GM12878 (cell line): ENCODE data around the gene NIBAN1. TPM values are rescaled to one million over a fixed set of nuclear protein-coding genes. Genes with fewer than 3 reads are reported as not detected.
A peak's percentile ranks its signal among the peaks of the same experiment; 100 is the strongest.

Experiments used
- ATAC-seq: fragments of 200-7000 bp; cut with Tn5 transposase; 3 replicates; pipeline ENCODE4 v1.9.1; 2020; ENCODE audit warnings: mild to moderate bottlenecking, moderate library complexity
- BruUV-seq: library from RNA; stranded (reverse); fragments of 400-500 nt; replicated peaks from 2 replicates; lab custom pipeline; 2021; lab: Mats Ljungman, UMichigan
- CTCF ChIA-PET: fragments of 300-600 bp; sonication (Branson Sonifier 250); formaldehyde crosslinking; extraction: SDS; loops from one replicate; lab custom pipeline; 2021; ENCODE audit warnings: inconsistent platforms; lab: Yijun Ruan, JAX
- POLR2A ChIA-PET: fragments of 350-600 bp; formaldehyde crosslinking; extraction: SDS; loops from one replicate; lab custom pipeline; 2021; ENCODE audit warnings: inconsistent platforms; lab: Charles Lee
- RAD21 ChIA-PET: fragments of 300-600 bp; sonication (Branson Sonifier 250); formaldehyde crosslinking; loops from one replicate; lab custom pipeline; 2023; ENCODE audit warnings: antibody characterized with exemption; ENCODE audit not compliant: unreplicated experiment; lab: Charles Lee
- SMC1A ChIA-PET: fragments of 300-600 bp; sonication (Branson Sonifier 250); formaldehyde crosslinking; loops from one replicate; lab custom pipeline; 2023; ENCODE audit not compliant: unreplicated experiment, uncharacterized antibody; lab: Charles Lee
- DNase-seq: peaks from one replicate; pipeline ENCODE4 v3.0.0-alpha.2; 2011; ENCODE audit warnings: low read depth, low spot score
- FAIRE-seq: peaks from 3 replicates; lab custom pipeline; 2011; peaks lifted over from hg19 to GRCh38; lab: Jason Lieb, UNC
- H2AFZ ChIP-seq: 2 replicates; pipeline ENCODE4 v1.6.0; 2011; ENCODE audit warnings: low read depth, low read length, control low read depth; ENCODE audit not compliant: control insufficient read depth
- H3K27ac ChIP-seq: 2 replicates; pipeline ENCODE4 v1.5.1; 2011; ENCODE audit warnings: control low read depth; ENCODE audit not compliant: control insufficient read depth, insufficient read depth
- H3K27me3 ChIP-seq, 2 experiments: replicated peaks in 1 of 2; 2 replicates each; pipeline versions ENCODE4 v1.6.0 to v1.6.1; 2011; ENCODE audit warnings: low read length in 1 of 2; ENCODE audit not compliant: control insufficient read depth in 2 of 2, insufficient read depth in 2 of 2
- H3K36me3 ChIP-seq, 2 experiments: 2 replicates each; pipeline ENCODE4 v1.5.1; 2011; ENCODE audit warnings: low read length in 1 of 2; ENCODE audit not compliant: control insufficient read depth in 2 of 2, insufficient read depth in 2 of 2
- H3K4me1 ChIP-seq: 2 replicates; pipeline ENCODE4 v1.6.1; 2011; ENCODE audit warnings: mild to moderate bottlenecking, low read length, moderate library complexity, mixed read lengths; ENCODE audit not compliant: control insufficient read depth, insufficient read depth
- H3K4me2 ChIP-seq: 2 replicates; pipeline ENCODE4 v1.6.0; 2011; ENCODE audit warnings: control low read depth; ENCODE audit not compliant: control insufficient read depth, insufficient read depth
- H3K4me3 ChIP-seq: fragments of 200-600 bp; sonication (generic); 2 replicates; pipeline ENCODE4 v1.5.1; 2016
- H3K79me2 ChIP-seq: 2 replicates; pipeline ENCODE4 v1.6.0; 2011; ENCODE audit warnings: low read length; ENCODE audit not compliant: control insufficient read depth, insufficient read depth
- H3K9ac ChIP-seq: 2 replicates; pipeline ENCODE4 v1.8.0; 2011; ENCODE audit warnings: low read length, control low read depth, mixed read lengths; ENCODE audit not compliant: control insufficient read depth, insufficient read depth
- H3K9me3 ChIP-seq: replicated peaks from 3 replicates; pipeline ENCODE4 v1.5.1; 2011; ENCODE audit warnings: mild to moderate bottlenecking, low read length; ENCODE audit not compliant: control insufficient read depth, insufficient read depth
- H4K20me1 ChIP-seq: 2 replicates; pipeline ENCODE4 v1.6.0; 2011; ENCODE audit not compliant: control insufficient read depth, insufficient read depth
- CBX5 ChIP-seq: sonication (generic); IDR thresholded peaks from 2 replicates; pipeline ENCODE4 v1.6.1; 2016; ENCODE audit warnings: low read depth, moderate library complexity, mild to moderate bottlenecking, inconsistent platforms
- FOXM1 ChIP-seq: IDR thresholded peaks from 2 replicates; pipeline ENCODE4 v1.6.1; 2012; ENCODE audit warnings: low read depth, mild to moderate bottlenecking, inconsistent platforms, low read length, moderate library complexity
- HCFC1 ChIP-seq: fragments of 150-350 bp; IDR thresholded peaks from 2 replicates; pipeline ENCODE4 v1.6.1; 2014; ENCODE audit warnings: low read length
- KLF5 ChIP-seq: fragments of 450-650 bp; IDR thresholded peaks from 2 replicates; pipeline ENCODE4 v1.6.1; 2014; ENCODE audit warnings: mild to moderate bottlenecking; ENCODE audit not compliant: partially characterized antibody
- RUNX3 ChIP-seq: IDR thresholded peaks from 2 replicates; pipeline ENCODE4 v1.6.1; 2012; ENCODE audit warnings: low read length, inconsistent platforms
- SIN3A ChIP-seq: IDR thresholded peaks from 2 replicates; pipeline ENCODE4 v1.6.1; 2012; ENCODE audit warnings: low read depth, low read length, improper control_type of control experiment
- SIX5 ChIP-seq: IDR thresholded peaks from 2 replicates; pipeline ENCODE4 v1.6.1; 2011; ENCODE audit warnings: mild to moderate bottlenecking, low read depth, low read length, moderate library complexity; ENCODE audit not compliant: severe bottlenecking
- SMC3 ChIP-seq: IDR thresholded peaks from 2 replicates; pipeline ENCODE4 v1.6.1; 2011; ENCODE audit warnings: low read length, improper control_type of control experiment, borderline replicate concordance
- WGBS: methylation state at CpG from one replicate; pipeline ENCODE4 v1.1.6; 2016; ENCODE audit warnings: low lambda C conversion rate; ENCODE audit not compliant: insufficient replicate concordance, insufficient coverage; ENCODE audit errors: missing lambda C conversion rate; 5-methylcytosine and 5-hydroxymethylcytosine counted together
- in situ Hi-C: fragments of 300-500 bp; cut with MboI; formaldehyde crosslinking; loops from 9 replicates; pipeline ENCODE4 v1.14.3; 2018; ENCODE audit warnings: mixed read lengths
- intact Hi-C: fragments of 100-400 bp; cut with micrococcal nuclease; formaldehyde crosslinking; loops from one replicate; pipeline ENCODE4 v1.14.2; 2022; ENCODE audit not compliant: unreplicated experiment
- polyA plus RNA-seq, 11 experiments: library from polyadenylated mRNA; depleted of rRNA in 4 of 11; unstranded in 6 of 11; stranded (reverse) in 5 of 11; fragments of >200 nt; fragmentation: Nextera tagmentation in 4 of 11; fragmentation: Illumina TruSeq in 1 of 11; extraction: Ambion mirVana in 4 of 11; extraction: Trizol in 1 of 11; gene quantifications; 1 replicate in 1 of 11; 2 replicates in 10 of 11; pipeline versions ENCODE4 v1.2.1 to v1.2.3, GENCODE V29; 2011 to 2016; ENCODE audit warnings: inconsistent platforms in 2 of 11, missing spikeins in 2 of 11, low read depth in 1 of 11
- total RNA-seq, 4 experiments: library from RNA; depleted of rRNA in 3 of 4; stranded (reverse); fragments of >200 nt in 3 of 4; fragmentation: Illumina TruSeq in 1 of 4; extraction: Trizol in 1 of 4; gene quantifications; 2 replicates each; pipeline versions ENCODE4 v1.2.1 to v1.2.3, GENCODE V29; 2013 to 2021
- TF ChIP-seq, protein P1 (sequence below), 3 experiments: IDR thresholded peaks in 2 of 3; conservative IDR thresholded peaks in 1 of 3; 2 replicates each; pipeline ENCODE4 v1.5.1; 2011; ENCODE audit warnings: low read depth in 3 of 3, low read length in 3 of 3, mild to moderate bottlenecking in 3 of 3, control low read depth in 2 of 3, moderate library complexity in 2 of 3, inconsistent platforms in 1 of 3, mixed read lengths in 1 of 3; ENCODE audit not compliant: control insufficient read depth in 2 of 3, insufficient read depth in 1 of 3; ENCODE audit errors: extremely low read depth in 1 of 3

The NIBAN1 gene
- total and polyA plus RNA-seq, 10 of the 15 experiments (the other 5 are each of a cell fraction or from before 2014, with no cell fraction given) = 11.2 to 67.8 (median 44.3) TPM

DNA sequence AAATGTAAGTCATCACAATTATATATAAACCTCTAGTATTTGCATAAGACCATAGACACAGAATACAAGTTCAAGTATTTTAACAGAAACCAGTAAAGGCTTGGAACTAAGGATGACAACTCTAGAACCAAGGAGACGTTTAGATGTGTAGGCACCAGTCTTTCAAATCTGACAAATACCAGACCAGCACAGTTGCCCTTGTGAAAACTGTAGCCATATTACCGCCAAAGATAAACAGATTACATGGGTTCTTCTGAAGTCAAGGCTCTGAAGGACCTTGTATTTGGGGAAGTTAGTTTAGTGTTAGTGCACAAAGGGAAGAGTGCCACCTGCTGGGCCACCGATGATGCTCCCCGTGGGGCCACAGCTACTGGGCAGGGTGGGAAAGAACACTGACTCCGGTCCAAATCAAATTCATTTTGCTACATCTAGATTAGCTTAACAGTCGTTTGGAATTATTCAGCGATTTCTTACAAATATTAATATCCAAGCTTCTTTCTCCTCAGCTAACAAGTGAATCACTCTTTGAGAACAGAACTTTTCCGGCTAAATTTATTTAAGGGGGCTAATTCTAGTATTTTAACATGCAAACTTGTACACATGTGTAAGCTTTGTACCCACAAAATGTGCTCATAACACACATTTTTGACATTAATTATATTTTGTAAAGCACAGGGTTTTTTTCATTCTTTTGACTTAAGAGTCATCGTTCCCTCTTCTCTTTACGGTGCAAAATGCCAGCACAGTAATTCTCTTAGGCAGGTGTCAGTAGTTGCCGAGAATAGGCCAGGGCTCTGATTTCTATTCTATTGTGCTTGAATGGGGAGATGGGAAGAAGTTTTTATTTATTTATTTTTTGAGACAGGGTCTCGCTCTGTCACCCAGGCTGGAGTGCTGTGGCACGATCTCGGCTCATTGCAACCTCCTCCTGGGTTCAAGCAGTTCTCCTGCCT is 8.0 kb upstream of the NIBAN1 start (continued):
- TF ChIP-seq SMC3 (peak; percentile 99), RUNX3 (peak; percentile 14; the same call in 1 of the 2 replicates), FOXM1 (peak; percentile 61; the same call in 1 of the 2 replicates), SIN3A (no peak), HCFC1 (no peak), SIX5 (no peak)
- TF ChIP-seq, protein P1, sequence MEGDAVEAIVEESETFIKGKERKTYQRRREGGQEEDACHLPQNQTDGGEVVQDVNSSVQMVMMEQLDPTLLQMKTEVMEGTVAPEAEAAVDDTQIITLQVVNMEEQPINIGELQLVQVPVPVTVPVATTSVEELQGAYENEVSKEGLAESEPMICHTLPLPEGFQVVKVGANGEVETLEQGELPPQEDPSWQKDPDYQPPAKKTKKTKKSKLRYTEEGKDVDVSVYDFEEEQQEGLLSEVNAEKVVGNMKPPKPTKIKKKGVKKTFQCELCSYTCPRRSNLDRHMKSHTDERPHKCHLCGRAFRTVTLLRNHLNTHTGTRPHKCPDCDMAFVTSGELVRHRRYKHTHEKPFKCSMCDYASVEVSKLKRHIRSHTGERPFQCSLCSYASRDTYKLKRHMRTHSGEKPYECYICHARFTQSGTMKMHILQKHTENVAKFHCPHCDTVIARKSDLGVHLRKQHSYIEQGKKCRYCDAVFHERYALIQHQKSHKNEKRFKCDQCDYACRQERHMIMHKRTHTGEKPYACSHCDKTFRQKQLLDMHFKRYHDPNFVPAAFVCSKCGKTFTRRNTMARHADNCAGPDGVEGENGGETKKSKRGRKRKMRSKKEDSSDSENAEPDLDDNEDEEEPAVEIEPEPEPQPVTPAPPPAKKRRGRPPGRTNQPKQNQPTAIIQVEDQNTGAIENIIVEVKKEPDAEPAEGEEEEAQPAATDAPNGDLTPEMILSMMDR (IDR thresholded peaks at IDR 0.05 in 2 of 3, conservative IDR thresholded peaks at IDR 0.05 in 1 of 3; ENCODE audit: control insufficient read depth in 2 of 3, extremely low read depth in 1 of 3, insufficient read depth in 1 of 3, low read depth in 3 of 3, low read length in 3 of 3) = peak; percentile 86 to 95 (median 91)
- TF ChIP-seq, all 136 proteins: peak for 10

DNA sequence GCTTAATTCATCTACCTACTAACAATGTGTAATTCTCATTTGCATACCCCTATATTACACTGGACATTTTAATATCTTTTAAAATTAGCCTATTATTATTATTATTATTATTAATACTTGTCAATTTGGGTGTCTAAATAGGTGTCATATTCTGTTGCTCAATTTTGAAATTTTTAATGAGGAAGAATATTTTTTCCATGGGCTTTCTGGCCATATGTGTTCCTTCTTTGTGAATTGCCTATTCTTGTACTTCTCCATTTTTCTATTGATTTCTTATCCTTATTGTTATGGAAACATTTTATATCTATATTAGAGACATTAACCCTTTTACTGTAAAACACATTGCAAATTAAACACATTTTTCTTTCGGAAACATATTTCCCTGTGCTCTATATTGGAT is 6.4 kb upstream of the NIBAN1 start:
- DNase-seq (no peak), FAIRE-seq (no peak), ATAC-seq (no peak)
- ChIA-PET CTCF (interaction anchor here (0.5 to 14.9 kb wide), 21 partner anchors 10 to 311 kb away, joined by 3 to 353 read pairs (median 6); no protein-coding TSS in a partner anchor), SMC1A (interaction anchor here (0.8 to 6.0 kb wide), 17 partner anchors 8 to 700 kb away, joined by 3 to 219 read pairs (median 6); no protein-coding TSS in a partner anchor), POLR2A (interaction anchor here (2.1 kb wide), 1 partner anchor 175 kb away, joined by 7 read pairs; no protein-coding TSS in a partner anchor), RAD21 (interaction anchor here (0.9 to 6.0 kb wide), 15 partner anchors 8 to 267 kb away, joined by 3 to 152 read pairs (median 4); no protein-coding TSS in a partner anchor)
- BruUV-seq = no TSS peak
- intact Hi-C loops = loop anchor here (5.0 to 10.0 kb wide), 5 partner anchors 233 to 903 kb away; no protein-coding TSS in a partner anchor
- no peak for TF ChIP-seq CBX5
- no peak for TF ChIP-seq KLF5
- TF ChIP-seq RUNX3 = no peak
- no peak overlapping the region for H3K4me3 ChIP-seq
- H2AFZ ChIP-seq = no peak overlapping the region
- H3K79me2 ChIP-seq = no peaks in the 10 kb centered on the region
- H3K36me3 ChIP-seq = no peaks in the 10 kb centered on the region
- H3K27me3 ChIP-seq = no peaks in the 10 kb centered on the region
- no peaks in the 10 kb centered on the region for H4K20me1 ChIP-seq
- no peaks in the 10 kb centered on the region for H3K4me1 ChIP-seq
- H3K9ac ChIP-seq = no peak overlapping the region
- in situ Hi-C loops = no loop called here
- no peak overlapping the region for H3K4me2 ChIP-seq
- no peak overlapping the region for H3K27ac ChIP-seq
- WGBS = 93% methylated on average over 1 of the region's 1 CpG
- no peaks in the 10 kb centered on the region for H3K9me3 ChIP-seq
